ENCODE data around the gene PANX2. TPM values are rescaled to one million over a fixed set of nuclear protein-coding genes. Genes with fewer than 3 reads are reported as not detected.

PANX2 gene, protein sequence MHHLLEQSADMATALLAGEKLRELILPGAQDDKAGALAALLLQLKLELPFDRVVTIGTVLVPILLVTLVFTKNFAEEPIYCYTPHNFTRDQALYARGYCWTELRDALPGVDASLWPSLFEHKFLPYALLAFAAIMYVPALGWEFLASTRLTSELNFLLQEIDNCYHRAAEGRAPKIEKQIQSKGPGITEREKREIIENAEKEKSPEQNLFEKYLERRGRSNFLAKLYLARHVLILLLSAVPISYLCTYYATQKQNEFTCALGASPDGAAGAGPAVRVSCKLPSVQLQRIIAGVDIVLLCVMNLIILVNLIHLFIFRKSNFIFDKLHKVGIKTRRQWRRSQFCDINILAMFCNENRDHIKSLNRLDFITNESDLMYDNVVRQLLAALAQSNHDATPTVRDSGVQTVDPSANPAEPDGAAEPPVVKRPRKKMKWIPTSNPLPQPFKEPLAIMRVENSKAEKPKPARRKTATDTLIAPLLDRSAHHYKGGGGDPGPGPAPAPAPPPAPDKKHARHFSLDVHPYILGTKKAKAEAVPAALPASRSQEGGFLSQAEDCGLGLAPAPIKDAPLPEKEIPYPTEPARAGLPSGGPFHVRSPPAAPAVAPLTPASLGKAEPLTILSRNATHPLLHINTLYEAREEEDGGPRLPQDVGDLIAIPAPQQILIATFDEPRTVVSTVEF
- total RNA-seq = 2.5 TPM
- long read RNA-seq, partial matches to known transcripts = 6 of 7 reads
- long read RNA-seq, other reads (novel, unspliced or antisense) = 0 of 7 reads

DNA sequence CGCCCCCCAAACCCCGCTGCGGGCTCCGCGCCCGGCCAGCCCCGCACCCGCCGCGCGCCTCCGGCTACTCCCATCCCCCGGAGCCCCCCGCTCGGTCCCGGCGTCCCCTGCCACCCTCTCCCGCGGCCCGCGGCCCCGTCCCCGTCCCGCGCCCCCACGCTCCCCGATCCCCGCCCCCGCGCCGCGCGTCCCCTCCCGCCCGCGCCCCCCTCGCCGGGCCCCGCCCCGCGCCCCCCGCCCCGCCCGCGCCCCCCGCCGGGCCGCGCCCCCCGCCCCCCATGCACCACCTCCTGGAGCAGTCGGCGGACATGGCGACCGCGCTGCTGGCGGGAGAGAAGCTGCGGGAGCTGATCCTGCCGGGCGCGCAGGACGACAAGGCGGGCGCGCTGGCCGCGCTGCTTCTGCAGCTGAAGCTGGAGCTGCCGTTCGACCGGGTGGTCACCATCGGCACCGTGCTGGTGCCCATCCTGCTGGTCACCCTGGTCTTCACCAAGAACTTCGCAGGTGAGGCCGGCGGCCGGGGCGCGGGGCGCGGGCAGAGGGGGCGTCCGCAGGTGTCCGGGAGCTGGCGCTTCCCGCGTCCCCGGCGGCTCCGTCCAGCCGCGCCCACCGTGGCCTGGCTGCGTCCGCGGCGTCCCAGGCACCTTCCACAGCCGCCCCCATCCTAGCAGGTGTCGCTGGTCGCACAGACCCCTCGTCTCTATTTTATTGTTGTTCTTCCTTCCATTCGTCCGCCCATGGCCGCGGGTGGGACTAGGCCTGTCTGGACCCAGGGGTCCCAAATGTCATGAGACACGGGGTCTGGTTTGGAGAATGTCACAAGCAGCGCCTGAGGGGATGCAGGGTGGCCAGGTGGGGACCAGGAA, at the start of gene PANX2:
TSS of gene PANX2 (plus strand) at position 279 of the 866 bp plus-strand sequence. CDS start at position 279, 0 bp downstream.
- H3K36me3 ChIP-seq = no peaks in the 10 kb centered on the region
- DNase-seq (no peak), ATAC-seq (peak in 1 of 2 donors; percentile 16)
- intact Hi-C loops (cut with DNase I) = no loop called here
- TF ChIP-seq, protein P1, sequence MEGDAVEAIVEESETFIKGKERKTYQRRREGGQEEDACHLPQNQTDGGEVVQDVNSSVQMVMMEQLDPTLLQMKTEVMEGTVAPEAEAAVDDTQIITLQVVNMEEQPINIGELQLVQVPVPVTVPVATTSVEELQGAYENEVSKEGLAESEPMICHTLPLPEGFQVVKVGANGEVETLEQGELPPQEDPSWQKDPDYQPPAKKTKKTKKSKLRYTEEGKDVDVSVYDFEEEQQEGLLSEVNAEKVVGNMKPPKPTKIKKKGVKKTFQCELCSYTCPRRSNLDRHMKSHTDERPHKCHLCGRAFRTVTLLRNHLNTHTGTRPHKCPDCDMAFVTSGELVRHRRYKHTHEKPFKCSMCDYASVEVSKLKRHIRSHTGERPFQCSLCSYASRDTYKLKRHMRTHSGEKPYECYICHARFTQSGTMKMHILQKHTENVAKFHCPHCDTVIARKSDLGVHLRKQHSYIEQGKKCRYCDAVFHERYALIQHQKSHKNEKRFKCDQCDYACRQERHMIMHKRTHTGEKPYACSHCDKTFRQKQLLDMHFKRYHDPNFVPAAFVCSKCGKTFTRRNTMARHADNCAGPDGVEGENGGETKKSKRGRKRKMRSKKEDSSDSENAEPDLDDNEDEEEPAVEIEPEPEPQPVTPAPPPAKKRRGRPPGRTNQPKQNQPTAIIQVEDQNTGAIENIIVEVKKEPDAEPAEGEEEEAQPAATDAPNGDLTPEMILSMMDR (IDR thresholded peaks at IDR 0.05) = no peak
- no peak within 1 kb of the TSS for H3K27ac ChIP-seq
- H3K4me3 ChIP-seq = peak within 1 kb of the TSS; percentile 48
- no peaks in the 10 kb centered on the region for H3K9me3 ChIP-seq
- peaks cover 25% of the 10 kb centered on the region for H3K27me3 ChIP-seq (ENCODE audit: low read depth)
- no peaks in the 10 kb centered on the region for H3K4me1 ChIP-seq

DNA sequence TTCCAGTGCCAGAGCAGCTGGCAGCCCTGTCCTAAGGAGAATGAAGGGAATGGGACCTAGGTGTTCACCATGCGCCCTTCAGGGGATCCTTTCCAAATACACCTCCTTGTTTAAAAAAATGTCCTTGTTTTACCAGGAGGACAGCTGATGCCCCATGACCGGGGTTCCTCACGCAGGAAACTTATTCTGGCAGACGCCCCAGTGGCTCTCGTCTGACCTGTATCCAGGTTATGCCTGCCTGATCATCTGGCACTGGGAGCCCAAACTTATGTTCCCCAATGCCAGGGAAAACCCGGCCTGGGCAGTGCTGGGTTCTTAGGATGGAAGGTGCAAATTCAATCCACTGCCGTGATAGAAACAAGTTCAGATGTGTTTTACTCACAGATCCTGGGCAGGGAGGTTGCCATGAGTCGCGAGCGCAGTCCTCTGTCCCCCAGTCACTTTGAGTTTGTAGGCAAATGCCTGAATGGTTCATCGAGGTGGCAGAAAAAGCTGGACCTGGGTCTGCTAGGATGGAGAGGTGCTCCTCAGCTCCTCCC, 49.3 kb upstream of the PANX2 start:
- H3K27ac ChIP-seq = no peak overlapping the region
- H3K36me3 ChIP-seq = no peaks in the 10 kb centered on the region
- intact Hi-C loops (cut with DNase I) = no loop called here
- ATAC-seq (no peak), DNase-seq (no peak)
- TF ChIP-seq, protein P1 (IDR thresholded peaks at IDR 0.05) = no peak
- peaks cover 12% of the 10 kb centered on the region for H3K9me3 ChIP-seq
- H3K27me3 ChIP-seq (ENCODE audit: low read depth) = peaks cover 3% of the 10 kb centered on the region
- H3K4me3 ChIP-seq = no peak overlapping the region
- peaks cover 11% of the 10 kb centered on the region for H3K4me1 ChIP-seq

DNA sequence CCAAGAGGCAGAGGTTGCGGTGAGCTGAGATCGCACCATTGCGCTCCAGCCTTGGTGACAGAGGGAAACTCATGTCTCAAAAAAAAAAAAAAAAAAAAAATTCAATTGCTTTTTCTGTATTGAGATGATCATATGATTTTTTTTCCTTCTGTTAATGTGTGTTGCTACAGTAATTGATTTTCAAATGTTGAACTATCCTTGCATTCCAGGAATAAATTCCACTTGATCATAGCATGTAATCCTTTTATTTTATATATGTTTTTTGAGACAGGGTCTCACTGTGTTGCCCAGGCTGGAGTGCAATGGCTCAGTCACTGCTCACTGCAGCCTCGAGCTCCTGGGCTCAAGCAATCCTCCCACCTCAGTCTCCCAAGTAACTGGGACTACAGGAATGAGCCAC, 47.4 kb upstream of the PANX2 start:
- H3K9me3 ChIP-seq = peaks cover 12% of the 10 kb centered on the region
- ATAC-seq = no peak
- peaks cover 11% of the 10 kb centered on the region for H3K4me1 ChIP-seq
- H3K4me3 ChIP-seq = no peak overlapping the region
- H3K36me3 ChIP-seq = no peaks in the 10 kb centered on the region
- H3K27ac ChIP-seq = no peak overlapping the region
- TF ChIP-seq, protein P1 (IDR thresholded peaks at IDR 0.05) = no peak
- DNase-seq = no peak
- H3K27me3 ChIP-seq (ENCODE audit: low read depth) = peaks cover 3% of the 10 kb centered on the region
- intact Hi-C loops (cut with DNase I) = no loop called here

DNA sequence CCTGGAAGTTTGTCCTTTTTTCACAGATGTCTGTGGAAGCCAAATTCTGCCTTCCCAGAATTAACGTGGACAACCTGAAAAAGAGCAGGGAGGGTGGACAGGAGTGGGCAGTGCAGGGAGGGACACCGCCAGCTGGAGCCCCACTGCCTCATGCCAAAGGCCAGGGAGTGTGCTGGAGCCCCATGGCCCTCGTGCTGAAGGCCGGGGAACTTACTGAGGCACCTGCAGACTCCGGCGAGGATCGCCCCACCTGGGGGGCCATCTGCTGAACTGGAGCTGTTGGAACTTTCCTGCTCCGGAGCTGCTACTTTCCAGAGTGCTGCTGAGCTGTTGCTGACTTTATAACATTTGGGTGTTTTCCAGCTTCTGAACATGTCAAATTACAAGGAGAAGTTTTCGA, 45.5 kb upstream of the PANX2 start:
- Histone ChIP-seq H3K9me3 (peaks cover 12% of the 10 kb centered on the region), H3K4me1 (no peaks in the 10 kb centered on the region), H3K27me3 (ENCODE audit: low read depth) (no peaks in the 10 kb centered on the region), H3K36me3 (no peaks in the 10 kb centered on the region), H3K4me3 (no peak overlapping the region), H3K27ac (no peak overlapping the region)
- ATAC-seq (no peak), DNase-seq (no peak)
- intact Hi-C loops (cut with DNase I) = no loop called here
- TF ChIP-seq, protein P1 (IDR thresholded peaks at IDR 0.05) = no peak
